SIG-M5 treated with dmso at 0.1 percent for 504 hours (cell line): Measurements from ENCODE around the gene RPLP1.
A peak's percentile ranks its signal among the peaks of the same experiment; 100 is the strongest.

ENCODE experiments used
- DNase-seq: peaks from one replicate; lab custom pipeline; 2025; ENCODE audit not compliant: unreplicated experiment; lab: John Stamatoyannopoulos, UW

The RPLP1 gene

GRCh38 chr15:69452692-69453521 lies at the start of gene RPLP1:
TSS of gene RPLP1 (plus strand) at chr15:69452818. CDS start at chr15:69452949, 131 bp downstream.
- DNase-seq: peak; percentile 90

- no peak for DNase-seq
These were observed 49.0 kb upstream of the RPLP1 start for GRCh38 chr15:69403594-69403993.

- no peak for DNase-seq
These were observed 47.5 kb upstream of the RPLP1 start for GRCh38 chr15:69405110-69405509.

GRCh38 chr15:69407719-69408400 lies 44.8 kb upstream of the RPLP1 start:
- no peak for DNase-seq

GRCh38 chr15:69408841-69409240 lies 43.8 kb upstream of the RPLP1 start:
- DNase-seq: no peak

- peak; percentile 44 for DNase-seq
These were observed 42.3 kb upstream of the RPLP1 start for GRCh38 chr15:69410248-69410874.

GRCh38 chr15:69412274-69412673 lies 40.3 kb upstream of the RPLP1 start:
- no peak for DNase-seq

GRCh38 chr15:69412701-69413100 lies 39.9 kb upstream of the RPLP1 start:
- DNase-seq: no peak

- peak; percentile 94 for DNase-seq
These were observed 38.6 kb upstream of the RPLP1 start, which contains the start of gene KIF23 for GRCh38 chr15:69413822-69414700. TSS of gene KIF23 (plus strand) at chr15:69414349. CDS start at chr15:69414466, 117 bp downstream.

GRCh38 chr15:69414701-69415167 lies 37.9 kb upstream of the RPLP1 start:
- peak; percentile 60 for DNase-seq

- no peak for DNase-seq
These were observed 37.2 kb upstream of the RPLP1 start for GRCh38 chr15:69415381-69415780.

- no peak for DNase-seq
These were observed 35.0 kb upstream of the RPLP1 start for GRCh38 chr15:69417581-69417980.

GRCh38 chr15:69421498-69421897 lies 31.1 kb upstream of the RPLP1 start:
- no peak for DNase-seq

GRCh38 chr15:69422336-69422895 lies 30.2 kb upstream of the RPLP1 start:
- no peak for DNase-seq

GRCh38 chr15:69424001-69424400 lies 28.6 kb upstream of the RPLP1 start:
- no peak for DNase-seq

GRCh38 chr15:69424748-69425413 lies 27.7 kb upstream of the RPLP1 start:
- DNase-seq: no peak

- no peak for DNase-seq
These were observed 18.8 kb upstream of the RPLP1 start for GRCh38 chr15:69433831-69434230.

- no peak for DNase-seq
These were observed 18.4 kb upstream of the RPLP1 start for GRCh38 chr15:69434238-69434637.

GRCh38 chr15:69434679-69435078 lies 17.9 kb upstream of the RPLP1 start:
- DNase-seq: no peak

GRCh38 chr15:69435985-69436384 lies 16.6 kb upstream of the RPLP1 start:
- DNase-seq: no peak
